ENCODE results near the gene WNT16. TPM values are rescaled to one million over a fixed set of nuclear protein-coding genes. Genes with fewer than 3 reads are reported as not detected.
A peak's percentile ranks its signal among the peaks of the same experiment; 100 is the strongest.

Gene WNT16
- total and polyA plus RNA-seq, 2 experiments from 2014 or later = 0.45 to 0.73 TPM

GRCh38 chr7:121327671-121328070, 1.1 kb upstream of the WNT16 start (continued):
- TF ChIP-seq ETS1 (IDR thresholded peaks at IDR 0.05) (no peak), NANOG (IDR thresholded peaks at IDR 0.05; ENCODE audit: borderline replicate concordance) (no peak), STAT1 (IDR thresholded peaks at IDR 0.05; ENCODE audit: unreplicated experiment) (no peak), REST (IDR thresholded peaks at IDR 0.05; ENCODE audit: unreplicated experiment) (no peak), JUNB (IDR thresholded peaks at IDR 0.05; ENCODE audit: unreplicated experiment) (no peak), CTCF (conservative IDR thresholded peaks at IDR 0.05; ENCODE audit: low read depth in 2 of 2) (no peak)

- peaks cover 31% of the 10 kb centered on the region for H3K27me3 Mint-ChIP-seq (ENCODE audit: insufficient read depth, low read depth, poor library complexity)
- H3K79me2 ChIP-seq (replicated peaks; ENCODE audit: insufficient read depth) = no peaks in the 10 kb centered on the region
- H3K27me3 ChIP-seq (ENCODE audit: insufficient read depth) = peaks cover 52% of the 10 kb centered on the region
Observed at GRCh38 chr7:121329191-121330052, 622 bp downstream of the WNT16 start.

More at GRCh38 chr7:121329191-121330052, 622 bp downstream of the WNT16 start:
- Histone ChIP-seq H3K4me3 (peak overlapping the region; percentile 84), H3K27ac (ENCODE audit: low read depth) (no peak overlapping the region), H3K36me3 (ENCODE audit: insufficient read depth) (no peaks in the 10 kb centered on the region), H3K4me1 (ENCODE audit: insufficient read depth) (peaks cover 14% of the 10 kb centered on the region; the same call in 1 of the 2 replicates), H3K4me2 (peak overlapping the region; percentile 97), H4K20me1 (replicated peaks; ENCODE audit: insufficient read depth) (no peaks in the 10 kb centered on the region), H3F3A (replicated peaks; ENCODE audit: low read depth) (no peaks in the 10 kb centered on the region), H3K9me2 (ENCODE audit: insufficient read depth) (no peaks in the 10 kb centered on the region), H2AFZ (peak overlapping the region; percentile 99)
- Mint-ChIP-seq H3K36me3 (ENCODE audit: low read depth) (no peaks in the 10 kb centered on the region), H3K4me1 (peaks cover 9% of the 10 kb centered on the region), H3K9me3 (no peaks in the 10 kb centered on the region; the same call in 2 of the 3 replicates), H3K27ac (no peak overlapping the region), H3K4me3 (peak overlapping the region; percentile 83)
- DNase-seq (ENCODE audit: low spot score) = peak; percentile 79
- TF ChIP-seq NANOG (IDR thresholded peaks at IDR 0.05; ENCODE audit: borderline replicate concordance) = no peak
- TF ChIP-seq ZNF331 (CRISPR knock-in tag; IDR thresholded peaks at IDR 0.05; ENCODE audit: low read depth) = no peak
- peak; percentile 18 for TF ChIP-seq EZH2 (IDR thresholded peaks at IDR 0.05; ENCODE audit: low read depth, unreplicated experiment)
- TF ChIP-seq STAT1 (IDR thresholded peaks at IDR 0.05; ENCODE audit: unreplicated experiment) = no peak
- no peak for TF ChIP-seq CREB1 (CRISPR knock-in tag; IDR thresholded peaks at IDR 0.05; ENCODE audit: low read depth)
- TF ChIP-seq CTCF (conservative IDR thresholded peaks at IDR 0.05; ENCODE audit: low read depth in 2 of 2) = peak; percentile 12 to 53; a peak in 3 of 4 replicates
- TF ChIP-seq EZH2phosphoT487 (IDR thresholded peaks at IDR 0.05; ENCODE audit: unreplicated experiment) = no peak
- TF ChIP-seq REST (IDR thresholded peaks at IDR 0.05; ENCODE audit: unreplicated experiment) = no peak
- ATAC-seq = peak; percentile 81
